Psoas muscle (tissue), 8 donors: Measurements from ENCODE around the gene RTN1. TPM values are rescaled to one million over a fixed set of nuclear protein-coding genes. Genes with fewer than 3 reads are reported as not detected.

Source experiments
- ATAC-seq, 4 donors: fragments of 200-7000 bp; cut with Tn5 transposase; one replicate each; pipeline ENCODE4 v1.9.1; 2020; ENCODE audit warnings: moderate library complexity in 3 of 4, mild to moderate bottlenecking in 2 of 4
- DNase-seq, 2 donors: peaks; one replicate each; pipeline ENCODE4 v3.0.0-alpha.2; 2020
- H3K27ac ChIP-seq: fragments of 200-600 bp; one replicate; pipeline ENCODE4 v1.8.0; 2022
- H3K27me3 ChIP-seq, 3 donors: fragments of 200-600 bp in 1 of 3; one replicate each; pipeline versions ENCODE4 v1.6.1 to v1.8.0; 2013 to 2022; ENCODE audit warnings: low read length in 2 of 3, mild to moderate bottlenecking in 2 of 3, moderate library complexity in 1 of 3; ENCODE audit not compliant: insufficient read depth in 3 of 3
- H3K36me3 ChIP-seq, 2 donors: fragments of 200-600 bp in 1 of 2; one replicate each; pipeline versions ENCODE4 v1.6.1 to v1.8.0; 2013 to 2022; ENCODE audit warnings: low read depth in 1 of 2, mild to moderate bottlenecking in 1 of 2, moderate library complexity in 1 of 2; ENCODE audit not compliant: insufficient read depth in 1 of 2
- H3K4me1 ChIP-seq: fragments of 200-600 bp; one replicate; pipeline ENCODE4 v1.8.0; 2022
- H3K4me3 ChIP-seq: fragments of 200-600 bp; one replicate; pipeline ENCODE4 v1.8.0; 2022; ENCODE audit warnings: mild to moderate bottlenecking
- H3K9me3 ChIP-seq: fragments of 200-600 bp; one replicate; pipeline ENCODE4 v1.8.0; 2022
- CTCF ChIP-seq: fragments of 200-600 bp; IDR thresholded peaks from one replicate; pipeline ENCODE4 v1.8.0; 2022; ENCODE audit warnings: antibody characterized with exemption
- WGBS, 3 donors: extraction: QIAGEN DNeasy Blood & Tissue Kit; methylation state at CpG; one replicate each; pipeline versions ENCODE4 v1.1.6 to v1.1.7; 2013; 5-methylcytosine and 5-hydroxymethylcytosine counted together
- intact Hi-C, 2 donors: fragments of 100-400 bp; cut with DNase I; formaldehyde crosslinking; loops; one replicate each; pipeline versions ENCODE4 v1.11.0 to v1.14.2; 2022
- polyA plus RNA-seq, 3 donors: library from polyadenylated mRNA; stranded (reverse); fragments of 200-250 nt; gene quantifications; one replicate each; pipeline ENCODE4 v1.2.3, GENCODE V29; 2013
- total RNA-seq, 4 donors: library from RNA; stranded (reverse); fragmentation: NEBNext Ultra II Directional in 2 of 4; extraction: Animal tissue kit (Norgen Biotek cat#: 25700) in 2 of 4; gene quantifications; one replicate each; pipeline versions ENCODE4 v1.2.1 to v1.2.4, GENCODE V29; 2021 to 2023
- donor health status: healthy with polysubstance abuse.
- donor health status: DM: no; HTN: no; CAD: no; lungs with moderate emphysema.
- donor health status: Bipolar disorder and iron deficiency.
- donor health status: healthy.
- donor health status: DM: yes; HTN: yes; CAD: no.
- donor health status: DM: no; HTN: no; CAD: no.
- donor health status: DM: no; HTN: no; CAD: no.
- donor health status: DM: yes; HTN: yes; CAD: no.

Gene RTN1
- total and polyA plus RNA-seq, 7 donors = 0.17 to 1.7 (median 0.74) TPM

GRCh38 chr14:59852350-59852749 lies 18.2 kb downstream of the RTN1 start:
- DNase-seq (no peak), ATAC-seq (no peak)
- 69 to 75% (median 73%) methylated on average over 2 of the region's 2 CpGs for WGBS, 3 donors
- Histone ChIP-seq H3K36me3 (no peaks in the 10 kb centered on the region), H3K4me3 (no peak overlapping the region), H3K4me1 (no peaks in the 10 kb centered on the region), H3K9me3 (no peaks in the 10 kb centered on the region), H3K27me3 (peaks cover 0 to 4% (median 2%) of the 10 kb centered on the region in 3 donors), H3K27ac (no peak overlapping the region)
- intact Hi-C loops = no loop called here
- no peak for TF ChIP-seq CTCF

GRCh38 chr14:59850458-59850857 lies 20.1 kb downstream of the RTN1 start:
- Histone ChIP-seq H3K27me3 (no peaks in the 10 kb centered on the region), H3K4me3 (no peak overlapping the region), H3K4me1 (no peaks in the 10 kb centered on the region), H3K9me3 (no peaks in the 10 kb centered on the region), H3K27ac (no peak overlapping the region), H3K36me3 (no peaks in the 10 kb centered on the region)
- WGBS, 3 donors = 72 to 83% (median 77%) methylated on average over 2 of the region's 2 CpGs
- DNase-seq (no peak), ATAC-seq (no peak)
- intact Hi-C loops = no loop called here
- TF ChIP-seq CTCF = no peak

GRCh38 chr14:59849411-59850130 lies 21.0 kb downstream of the RTN1 start:
- intact Hi-C loops = no loop called here
- H3K27ac ChIP-seq = no peak overlapping the region
- H3K27me3 ChIP-seq = no peaks in the 10 kb centered on the region
- H3K36me3 ChIP-seq = no peaks in the 10 kb centered on the region
- WGBS, 3 donors = 70 to 74% (median 70%) methylated on average over 1 of the region's 1 CpG
- H3K4me3 ChIP-seq = no peak overlapping the region
- no peaks in the 10 kb centered on the region for H3K4me1 ChIP-seq
- no peak for DNase-seq
- TF ChIP-seq CTCF = no peak
- no peaks in the 10 kb centered on the region for H3K9me3 ChIP-seq
- ATAC-seq = no peak

GRCh38 chr14:59848671-59849070 lies 21.9 kb downstream of the RTN1 start:
- Histone ChIP-seq H3K27me3 (no peaks in the 10 kb centered on the region), H3K4me3 (no peak overlapping the region), H3K36me3 (no peaks in the 10 kb centered on the region), H3K4me1 (no peaks in the 10 kb centered on the region), H3K9me3 (no peaks in the 10 kb centered on the region), H3K27ac (no peak overlapping the region)
- no peak for ATAC-seq
- WGBS, 3 donors = 76 to 83% (median 76%) methylated on average over 3 of the region's 3 CpGs
- intact Hi-C loops = no loop called here
- DNase-seq = no peak
- no peak for TF ChIP-seq CTCF

- Histone ChIP-seq H3K27ac (no peak overlapping the region), H3K27me3 (no peaks in the 10 kb centered on the region), H3K36me3 (no peaks in the 10 kb centered on the region), H3K9me3 (no peaks in the 10 kb centered on the region), H3K4me1 (no peaks in the 10 kb centered on the region), H3K4me3 (no peak overlapping the region)
- intact Hi-C loops = no loop called here
- ATAC-seq (no peak), DNase-seq (no peak)
- no peak for TF ChIP-seq CTCF
- WGBS, 3 donors = 23 to 49% (median 47%) methylated on average over 3 of the region's 3 CpGs
Observed at GRCh38 chr14:59847711-59848110, 22.9 kb downstream of the RTN1 start.
